Small intestine (tissue), 7 donors: Measurements from ENCODE around the gene VTN. TPM values are rescaled to one million over a fixed set of nuclear protein-coding genes. Genes with fewer than 3 reads are reported as not detected.

Experiments
- DNase-seq, 2 donors: peaks; one replicate each; pipeline versions ENCODE4 v3.0.0 to v3.0.0-alpha.2; 2013
- FAIRE-seq: peaks from 2 replicates; lab custom pipeline; 2012; peaks lifted over from hg19 to GRCh38; lab: Jason Lieb, UNC
- H3K27ac ChIP-seq, 3 donors: one replicate each; pipeline ENCODE4 v1.5.1; 2013; ENCODE audit warnings: low read length in 2 of 3, mild to moderate bottlenecking in 2 of 3, control low read depth in 1 of 3, inconsistent platforms in 1 of 3, low read depth in 1 of 3, moderate library complexity in 1 of 3
- H3K27me3 ChIP-seq, 3 donors: one replicate each; pipeline ENCODE4 v1.6.1; 2013; ENCODE audit warnings: low read length in 3 of 3, inconsistent platforms in 1 of 3; ENCODE audit not compliant: control insufficient read depth in 3 of 3, insufficient read depth in 3 of 3
- H3K36me3 ChIP-seq, 3 donors: one replicate each; pipeline ENCODE4 v1.6.1; 2013; ENCODE audit warnings: low read length in 3 of 3, inconsistent platforms in 1 of 3, low read depth in 1 of 3, mild to moderate bottlenecking in 1 of 3, moderate library complexity in 1 of 3; ENCODE audit not compliant: control insufficient read depth in 3 of 3, insufficient read depth in 2 of 3
- H3K4me1 ChIP-seq, 3 donors: one replicate each; pipeline ENCODE4 v1.6.1; 2013; ENCODE audit warnings: low read length in 2 of 3, inconsistent platforms in 1 of 3, low read depth in 1 of 3, mild to moderate bottlenecking in 1 of 3, moderate library complexity in 1 of 3; ENCODE audit not compliant: control insufficient read depth in 3 of 3, insufficient read depth in 2 of 3
- H3K4me3 ChIP-seq, 3 donors: one replicate each; pipeline ENCODE4 v1.5.1; 2013; ENCODE audit warnings: low read length in 3 of 3, control low read depth in 1 of 3, inconsistent platforms in 1 of 3, low read depth in 1 of 3, mild to moderate bottlenecking in 1 of 3, moderate library complexity in 1 of 3
- H3K9me3 ChIP-seq, 2 donors: one replicate each; pipeline ENCODE4 v1.6.1; 2013; ENCODE audit warnings: low read depth in 1 of 2, low read length in 1 of 2; ENCODE audit not compliant: control insufficient read depth in 2 of 2, insufficient read depth in 1 of 2
- WGBS, 3 donors: extraction: QIAGEN DNeasy Blood & Tissue Kit; methylation state at CpG; one replicate each; pipeline ENCODE4 v1.1.7; 2013; 5-methylcytosine and 5-hydroxymethylcytosine counted together
- polyA plus RNA-seq, 4 donors: library from polyadenylated mRNA; stranded (reverse) in 3 of 4; unstranded in 1 of 4; fragments of 200-250 nt in 3 of 4; fragments of 120-200 nt in 1 of 4; gene quantifications; one replicate each; pipeline versions ENCODE4 v1.2.1 to v1.2.3, GENCODE V29; 2013
- donor health status: healthy with polysubstance abuse.
- donor health status: control.
- donor health status: control.
- donor health status: Bipolar disorder and iron deficiency.
- donor health status: healthy.

The VTN gene
- polyA plus RNA-seq, 4 donors, result 1.3 to 20.9 (median 2.2) TPM

DNA sequence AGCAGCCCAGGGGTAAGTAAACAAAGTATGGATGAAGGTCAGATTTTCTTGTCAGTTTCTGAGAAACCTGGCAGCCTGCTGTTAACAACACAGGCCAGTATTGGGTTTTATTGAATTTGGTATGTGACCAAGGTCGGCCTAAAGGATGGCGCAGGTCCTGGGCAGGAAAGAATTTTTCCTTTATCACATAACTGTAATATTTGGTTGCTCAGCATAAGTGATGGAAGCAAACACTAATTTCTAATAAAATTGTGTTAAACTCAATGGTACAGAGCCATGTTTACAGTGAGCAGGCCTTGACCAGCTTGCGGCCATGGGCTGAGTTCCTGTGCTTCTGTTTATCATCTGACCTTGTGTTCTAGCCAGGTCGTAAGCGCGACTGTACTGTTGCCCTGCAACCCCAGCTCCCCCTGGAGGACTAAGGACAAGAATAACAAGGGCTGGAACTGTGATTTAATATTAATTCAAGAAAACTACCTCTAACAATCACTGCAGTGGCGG lies 23.3 kb downstream of the VTN start:
- Histone ChIP-seq H3K9me3 (no peaks in the 10 kb centered on the region), H3K4me3 (no peak overlapping the region), H3K4me1 (no peaks in the 10 kb centered on the region), H3K27me3 (no peaks in the 10 kb centered on the region), H3K36me3 (peaks cover 7 to 93% (median 34%) of the 10 kb centered on the region in 3 donors), H3K27ac (no peak overlapping the region)
- 58 to 68% (median 67%) methylated on average over 7 of the region's 7 CpGs for WGBS, 3 donors
- FAIRE-seq (no peak), DNase-seq (peak in 1 of 2 donors; percentile 38)

DNA sequence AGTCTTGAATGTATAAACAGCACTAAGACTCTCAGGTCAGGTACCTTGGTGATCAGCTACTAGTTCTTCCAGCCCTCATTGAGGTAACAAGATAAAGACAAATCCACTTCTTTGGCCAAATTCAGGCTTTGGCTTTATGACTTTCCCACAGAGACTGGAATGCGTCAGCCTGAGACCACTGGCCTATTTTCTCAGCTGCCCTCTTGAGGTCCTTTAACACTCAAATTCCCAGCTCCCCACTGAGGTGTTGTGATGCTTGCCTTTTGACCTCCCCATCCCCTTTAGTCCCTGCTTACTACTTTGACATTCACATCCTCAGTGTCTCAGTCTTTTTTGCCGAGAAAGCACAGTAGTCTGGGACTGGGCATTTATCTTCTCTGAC lies 23.9 kb downstream of the VTN start:
- FAIRE-seq, result no peak
- H3K36me3 ChIP-seq, result peaks cover 11 to 93% (median 33%) of the 10 kb centered on the region in 3 donors
- no peak overlapping the region for H3K27ac ChIP-seq

DNA sequence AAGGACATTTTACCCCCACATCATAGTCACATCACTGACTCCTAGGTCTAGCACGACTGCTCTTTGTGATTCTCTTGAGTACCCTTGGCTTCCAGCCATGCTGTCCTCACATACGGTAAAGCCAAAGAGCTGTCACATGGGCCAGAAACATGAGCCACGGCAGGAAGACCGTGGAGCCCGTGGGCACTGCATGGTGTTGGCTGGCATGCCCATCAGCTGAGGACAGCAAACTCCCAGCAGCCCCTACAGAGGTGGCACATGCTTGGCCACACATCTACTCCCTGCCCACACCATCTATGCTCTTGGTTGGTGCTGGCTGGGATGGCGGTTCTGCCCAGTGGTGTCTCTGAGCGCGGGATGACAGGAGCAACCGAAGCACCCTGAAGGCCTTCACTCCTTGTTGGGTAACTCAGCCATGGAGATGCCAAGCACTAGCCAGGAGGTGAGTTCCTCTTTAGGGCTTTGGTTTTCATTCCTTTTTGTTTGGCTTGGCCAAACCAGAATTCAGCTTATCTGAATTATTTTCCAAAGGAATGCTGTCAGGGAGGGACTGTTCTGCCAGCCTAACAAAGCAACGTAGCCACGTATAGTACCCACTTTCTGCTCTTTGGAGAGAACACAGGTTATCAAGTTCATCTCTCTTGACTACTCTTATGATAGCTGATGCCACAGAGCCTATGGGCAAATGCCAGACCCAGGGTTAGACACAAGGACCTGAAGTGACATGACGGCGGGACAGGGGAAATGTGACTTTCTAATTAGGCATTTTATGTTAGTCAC lies 24.5 kb downstream of the VTN start:
- FAIRE-seq (no peak), DNase-seq (no peak)
- Histone ChIP-seq H3K27ac (no peak overlapping the region), H3K9me3 (no peaks in the 10 kb centered on the region), H3K36me3 (peaks cover 13 to 93% (median 30%) of the 10 kb centered on the region in 3 donors), H3K4me1 (no peaks in the 10 kb centered on the region), H3K27me3 (no peaks in the 10 kb centered on the region), H3K4me3 (no peak overlapping the region)
- 76 to 82% (median 80%) methylated on average over 13 of the region's 13 CpGs for WGBS, 3 donors

More for the DNA sequence above, 23.9 kb downstream of the VTN start:
- Histone ChIP-seq H3K27me3 (no peaks in the 10 kb centered on the region), H3K4me1 (no peaks in the 10 kb centered on the region), H3K9me3 (no peaks in the 10 kb centered on the region), H3K4me3 (no peak overlapping the region)
- DNase-seq, result no peak
- WGBS, 3 donors, result 81 to 99% (median 90%) methylated on average over 2 of the region's 2 CpGs

DNA sequence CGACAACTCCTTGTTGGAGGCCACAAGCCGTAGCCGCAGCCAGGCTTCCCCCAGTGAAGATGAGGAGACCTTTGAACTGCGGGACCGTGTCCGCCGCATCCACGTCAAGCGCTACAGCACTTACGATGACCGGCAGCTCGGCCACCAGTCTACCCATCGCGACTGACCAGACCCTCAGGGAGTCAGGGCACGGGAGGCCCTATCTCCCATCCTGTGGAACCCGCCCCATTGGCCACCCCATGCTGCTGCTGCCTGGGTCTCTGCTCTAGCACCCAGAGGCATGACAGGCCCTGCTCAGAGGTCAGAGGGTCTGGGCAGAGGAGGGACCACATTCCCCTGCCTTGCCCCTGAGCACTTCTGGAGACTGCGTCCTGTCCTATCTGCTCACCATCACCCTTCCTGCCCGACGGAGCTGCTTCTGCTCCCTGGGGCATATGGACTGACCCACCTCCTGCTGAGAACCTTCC lies 25.6 kb downstream of the VTN start:
- no peaks in the 10 kb centered on the region for H3K27me3 ChIP-seq
- WGBS, 3 donors, result 89 to 92% (median 91%) methylated on average over 19 of the region's 19 CpGs
- H3K27ac ChIP-seq, result no peak overlapping the region
- no peak overlapping the region for H3K4me3 ChIP-seq
- H3K9me3 ChIP-seq, result no peaks in the 10 kb centered on the region
- no peak for FAIRE-seq
- DNase-seq, result no peak
- H3K36me3 ChIP-seq, result peaks cover 13 to 93% (median 26%) of the 10 kb centered on the region in 3 donors
- no peaks in the 10 kb centered on the region for H3K4me1 ChIP-seq

DNA sequence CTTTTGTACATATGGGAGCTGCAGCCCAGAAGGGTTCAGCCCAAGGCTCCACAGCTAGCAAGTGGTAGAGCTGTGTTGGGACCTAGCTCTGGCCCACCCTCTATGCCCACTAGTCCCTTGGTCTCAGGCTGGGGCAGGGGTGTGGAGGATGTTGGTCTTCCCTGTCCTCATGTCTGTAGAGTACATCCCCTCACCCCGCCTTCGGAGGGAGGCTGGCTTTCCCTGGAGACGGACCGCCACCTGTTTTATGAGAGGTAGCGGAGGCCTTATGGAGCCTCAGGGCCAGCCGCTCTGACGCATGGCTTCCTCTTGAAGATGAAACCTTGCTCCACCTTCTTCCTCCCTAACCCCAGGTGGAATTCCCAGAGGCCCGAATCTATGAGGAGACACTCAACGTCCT lies 26.1 kb downstream of the VTN start:
- H3K27me3 ChIP-seq, result no peaks in the 10 kb centered on the region
- no peak overlapping the region for H3K4me3 ChIP-seq
- no peaks in the 10 kb centered on the region for H3K9me3 ChIP-seq
- 87 to 95% (median 90%) methylated on average over 9 of the region's 9 CpGs for WGBS, 3 donors
- no peaks in the 10 kb centered on the region for H3K4me1 ChIP-seq
- no peak overlapping the region for H3K27ac ChIP-seq
- peaks cover 12 to 93% (median 26%) of the 10 kb centered on the region in 3 donors for H3K36me3 ChIP-seq
- DNase-seq, result no peak
- no peak for FAIRE-seq

DNA sequence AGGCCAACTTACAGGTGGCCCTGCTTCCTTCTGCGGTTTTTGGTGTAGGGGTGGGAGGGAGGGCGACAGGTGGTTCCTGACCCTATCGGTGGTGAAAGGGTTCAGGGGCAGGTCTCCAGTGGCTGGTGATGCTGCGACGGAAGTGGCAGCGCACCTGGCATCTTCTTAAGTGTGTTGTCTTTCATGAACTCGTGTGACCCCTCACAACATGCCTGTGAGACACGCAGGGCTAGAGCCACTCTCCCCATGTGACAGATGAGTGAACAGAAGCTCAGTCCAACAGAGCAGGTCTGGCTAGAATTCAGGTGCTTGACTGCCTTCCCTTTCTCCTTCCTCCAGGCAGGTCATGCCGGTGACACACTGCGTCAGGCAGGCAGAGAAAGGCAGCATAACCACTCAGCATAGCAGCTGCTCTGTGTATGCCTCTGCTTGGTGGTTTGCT lies 26.6 kb downstream of the VTN start:
- Histone ChIP-seq H3K4me3 (no peak overlapping the region), H3K9me3 (no peaks in the 10 kb centered on the region), H3K4me1 (no peaks in the 10 kb centered on the region), H3K36me3 (peaks cover 9 to 94% (median 26%) of the 10 kb centered on the region in 3 donors), H3K27ac (no peak overlapping the region), H3K27me3 (no peaks in the 10 kb centered on the region)
- FAIRE-seq (no peak), DNase-seq (no peak)
- 74 to 84% (median 80%) methylated on average over 10 of the region's 10 CpGs for WGBS, 3 donors

DNA sequence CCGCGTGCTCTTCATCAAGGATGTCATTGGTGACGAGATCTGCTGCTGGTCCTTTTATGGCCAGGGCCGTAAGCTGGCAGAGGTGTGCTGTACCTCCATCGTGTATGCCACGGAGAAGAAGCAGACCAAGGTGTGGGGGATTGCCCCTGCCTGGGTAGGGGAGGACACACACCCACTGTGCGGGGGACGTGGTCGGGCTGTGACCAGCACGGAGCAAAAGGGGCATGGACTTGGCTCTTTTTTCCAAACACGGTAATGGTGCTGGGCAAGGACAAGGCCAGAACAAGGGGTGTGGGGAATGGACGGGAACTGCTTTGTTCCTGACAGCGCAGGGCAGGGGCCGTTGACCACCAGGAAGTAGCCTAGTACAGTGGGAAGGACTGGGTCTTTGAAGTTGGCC lies 27.8 kb downstream of the VTN start:
- WGBS, 3 donors, result 92 to 94% (median 92%) methylated on average over 14 of the region's 14 CpGs

DNA sequence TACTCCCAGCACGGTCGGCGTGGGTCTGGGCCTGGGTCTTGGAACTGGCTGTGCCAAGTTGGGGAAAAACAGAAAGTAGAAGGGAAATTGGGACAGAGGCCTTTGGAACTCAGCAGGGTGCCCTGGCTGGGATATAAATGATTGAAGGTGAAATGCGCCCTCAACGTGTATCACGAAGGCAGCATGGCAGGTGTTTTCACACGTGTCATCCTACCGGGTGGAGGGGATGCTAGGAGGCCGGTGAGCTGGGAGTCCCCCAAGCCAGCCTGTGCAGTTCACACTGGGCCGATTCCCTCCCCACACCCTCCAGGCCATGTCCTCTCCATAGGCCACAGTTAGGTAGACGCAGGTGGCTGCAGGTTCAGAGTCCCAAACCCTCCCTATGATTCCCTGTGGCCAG lies 28.6 kb downstream of the VTN start:
- Histone ChIP-seq H3K27me3 (no peaks in the 10 kb centered on the region), H3K9me3 (no peaks in the 10 kb centered on the region), H3K4me1 (peaks cover 1 to 10% (median 7%) of the 10 kb centered on the region in 3 donors), H3K36me3 (peaks cover 6 to 80% (median 22%) of the 10 kb centered on the region in 3 donors), H3K27ac (no peak overlapping the region), H3K4me3 (no peak overlapping the region)
- DNase-seq, result no peak
- no peak for FAIRE-seq
- 90 to 94% (median 92%) methylated on average over 11 of the region's 11 CpGs for WGBS, 3 donors

More for the DNA sequence above, 27.8 kb downstream of the VTN start:
- Histone ChIP-seq H3K9me3 (no peaks in the 10 kb centered on the region), H3K4me1 (peaks cover 0 to 2% (median 0%) of the 10 kb centered on the region in 3 donors), H3K4me3 (no peak overlapping the region), H3K36me3 (peaks cover 9 to 87% (median 22%) of the 10 kb centered on the region in 3 donors), H3K27ac (no peak overlapping the region), H3K27me3 (no peaks in the 10 kb centered on the region)
- no peak for DNase-seq
- no peak for FAIRE-seq
